Middle frontal gyrus (tissue), 1 donor: ENCODE data around the gene LINGO4.

Experiments
- DNase-seq: peaks from one replicate; pipeline ENCODE4 v3.0.0-alpha.2; 2015; ENCODE audit warnings: low spot score; ENCODE audit errors: extremely low spot score

LINGO4 gene

GRCh38 chr1:151834239-151834638 is 29.0 kb upstream of the LINGO4 start:
- no peak for DNase-seq

- no peak for DNase-seq
Measured at GRCh38 chr1:151833172-151833900, 28.1 kb upstream of the LINGO4 start.

- DNase-seq, result no peak
Measured at GRCh38 chr1:151832318-151832980, 27.2 kb upstream of the LINGO4 start.

- no peak for DNase-seq
Measured at GRCh38 chr1:151831605-151832004, 26.4 kb upstream of the LINGO4 start, which contains the start of gene RORC. TSS of gene RORC (minus strand) at chr1:151831802. CDS start at chr1:151831764, 38 bp downstream.

GRCh38 chr1:151831256-151831591 is 26.0 kb upstream of the LINGO4 start:
- DNase-seq, result no peak

- DNase-seq, result no peak
Measured at GRCh38 chr1:151830055-151830454, 24.8 kb upstream of the LINGO4 start.

GRCh38 chr1:151829352-151830046 is 24.3 kb upstream of the LINGO4 start:
- DNase-seq, result no peak

- DNase-seq, result no peak
Measured at GRCh38 chr1:151828921-151829320, 23.7 kb upstream of the LINGO4 start.

- no peak for DNase-seq
Measured at GRCh38 chr1:151827853-151828252, 22.6 kb upstream of the LINGO4 start.

GRCh38 chr1:151825751-151826660 is 20.8 kb upstream of the LINGO4 start:
- no peak for DNase-seq

GRCh38 chr1:151825204-151825603 is 20.0 kb upstream of the LINGO4 start:
- DNase-seq, result no peak

GRCh38 chr1:151823175-151823574 is 18.0 kb upstream of the LINGO4 start:
- no peak for DNase-seq

- DNase-seq, result no peak
Measured at GRCh38 chr1:151822404-151822803, 17.2 kb upstream of the LINGO4 start.

- DNase-seq, result no peak
Measured at GRCh38 chr1:151820940-151821339, 15.7 kb upstream of the LINGO4 start.

GRCh38 chr1:151819976-151820623 is 14.9 kb upstream of the LINGO4 start:
- DNase-seq, result no peak

- DNase-seq, result no peak
Measured at GRCh38 chr1:151819227-151819835, 14.1 kb upstream of the LINGO4 start.

GRCh38 chr1:151817353-151817730 is 12.1 kb upstream of the LINGO4 start:
- DNase-seq, result no peak

- no peak for DNase-seq
Measured at GRCh38 chr1:151816548-151817352, 11.5 kb upstream of the LINGO4 start.

- DNase-seq, result no peak
Measured at GRCh38 chr1:151815716-151816327, 10.6 kb upstream of the LINGO4 start.
